Fibroblast of villous mesenchyme (primary cell): ENCODE results near the gene MIDN. TPM values are rescaled to one million over a fixed set of nuclear protein-coding genes. Genes with fewer than 3 reads are reported as not detected.

Source experiments
- DNase-seq: peaks from one replicate; pipeline ENCODE4 v3.0.0-alpha.2; 2010; ENCODE audit warnings: low read depth
- H3K4me3 ChIP-seq: 2 replicates; pipeline ENCODE4 v1.5.1; 2011; ENCODE audit warnings: low read depth, mild to moderate bottlenecking, low read length
- total RNA-seq: library from RNA; depleted of rRNA; stranded (reverse); fragments of >200 nt; gene quantifications from 2 replicates; pipeline ENCODE4 v1.2.3, GENCODE V29; 2012
- TF ChIP-seq, protein P1 (sequence below): IDR thresholded peaks from 2 replicates; pipeline ENCODE4 v1.5.1; 2012; ENCODE audit warnings: low read depth, mild to moderate bottlenecking, low read length; ENCODE audit not compliant: insufficient read depth

The MIDN gene
- total RNA-seq, 1 donor, result 14.2 TPM

DNA sequence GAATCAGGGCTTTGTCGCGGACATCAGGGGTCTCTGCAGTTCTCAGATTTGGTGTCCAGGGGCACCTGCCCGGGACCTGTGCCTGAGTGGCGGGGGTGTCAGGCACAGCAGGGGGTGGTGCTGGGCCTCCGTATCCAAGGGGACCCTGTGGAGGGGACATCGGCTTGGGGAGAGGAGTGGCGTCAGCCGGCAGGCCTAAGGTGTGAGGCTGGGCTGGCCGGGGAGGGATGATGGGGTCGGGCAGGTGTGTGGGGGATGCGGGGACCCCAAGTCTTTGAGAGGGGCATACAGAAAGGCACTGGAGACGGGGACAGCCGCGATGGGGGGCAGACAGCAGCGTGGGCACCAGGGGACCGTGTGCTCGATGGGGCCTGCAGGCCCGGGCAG, 39.8 kb downstream of the MIDN start:
- TF ChIP-seq, protein P1, sequence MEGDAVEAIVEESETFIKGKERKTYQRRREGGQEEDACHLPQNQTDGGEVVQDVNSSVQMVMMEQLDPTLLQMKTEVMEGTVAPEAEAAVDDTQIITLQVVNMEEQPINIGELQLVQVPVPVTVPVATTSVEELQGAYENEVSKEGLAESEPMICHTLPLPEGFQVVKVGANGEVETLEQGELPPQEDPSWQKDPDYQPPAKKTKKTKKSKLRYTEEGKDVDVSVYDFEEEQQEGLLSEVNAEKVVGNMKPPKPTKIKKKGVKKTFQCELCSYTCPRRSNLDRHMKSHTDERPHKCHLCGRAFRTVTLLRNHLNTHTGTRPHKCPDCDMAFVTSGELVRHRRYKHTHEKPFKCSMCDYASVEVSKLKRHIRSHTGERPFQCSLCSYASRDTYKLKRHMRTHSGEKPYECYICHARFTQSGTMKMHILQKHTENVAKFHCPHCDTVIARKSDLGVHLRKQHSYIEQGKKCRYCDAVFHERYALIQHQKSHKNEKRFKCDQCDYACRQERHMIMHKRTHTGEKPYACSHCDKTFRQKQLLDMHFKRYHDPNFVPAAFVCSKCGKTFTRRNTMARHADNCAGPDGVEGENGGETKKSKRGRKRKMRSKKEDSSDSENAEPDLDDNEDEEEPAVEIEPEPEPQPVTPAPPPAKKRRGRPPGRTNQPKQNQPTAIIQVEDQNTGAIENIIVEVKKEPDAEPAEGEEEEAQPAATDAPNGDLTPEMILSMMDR, result no peak
- DNase-seq, result no peak
- no peak overlapping the region for H3K4me3 ChIP-seq

DNA sequence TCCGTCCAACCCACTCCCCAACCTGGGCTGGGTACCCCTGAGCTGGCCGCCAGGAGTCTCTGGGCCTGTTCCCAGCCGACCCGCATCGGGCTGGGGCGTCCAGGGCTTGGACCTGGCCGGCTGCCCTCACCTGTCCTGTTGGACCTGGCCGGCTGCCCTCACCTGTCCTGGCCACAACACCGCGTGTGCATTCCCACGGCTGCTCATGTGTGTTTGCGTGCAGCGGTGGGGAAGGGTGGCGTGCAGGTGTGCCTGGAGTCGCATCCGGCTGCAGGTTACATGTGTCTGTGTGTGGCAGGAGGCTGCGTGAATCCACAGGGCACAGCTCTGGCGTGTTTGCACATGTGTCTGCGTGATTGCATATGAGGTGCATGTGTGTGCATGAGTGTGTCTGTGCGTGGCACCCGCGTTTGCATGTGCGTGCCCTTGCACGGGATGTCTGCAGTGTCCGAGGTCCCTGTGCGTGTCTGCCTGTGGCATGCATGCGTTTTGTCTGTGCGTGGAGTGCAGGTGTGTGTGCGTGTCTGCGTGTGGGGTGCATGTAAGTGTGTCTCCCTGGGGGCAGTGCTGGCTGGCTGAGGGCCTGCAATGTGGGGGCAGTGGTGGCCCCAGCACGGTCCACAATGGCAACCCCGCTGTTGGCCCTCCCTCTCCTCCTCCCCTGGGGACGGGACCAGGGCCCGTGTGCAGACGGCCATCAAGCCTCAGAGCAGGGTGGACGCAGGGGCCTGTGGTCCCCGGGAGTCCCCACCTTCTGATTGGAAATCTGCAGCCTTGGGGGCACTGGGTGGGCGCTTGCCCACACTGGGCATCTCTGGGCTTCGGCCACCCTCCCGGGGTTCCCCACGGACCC, 40.7 kb downstream of the MIDN start:
- TF ChIP-seq, protein P1, result no peak

DNA sequence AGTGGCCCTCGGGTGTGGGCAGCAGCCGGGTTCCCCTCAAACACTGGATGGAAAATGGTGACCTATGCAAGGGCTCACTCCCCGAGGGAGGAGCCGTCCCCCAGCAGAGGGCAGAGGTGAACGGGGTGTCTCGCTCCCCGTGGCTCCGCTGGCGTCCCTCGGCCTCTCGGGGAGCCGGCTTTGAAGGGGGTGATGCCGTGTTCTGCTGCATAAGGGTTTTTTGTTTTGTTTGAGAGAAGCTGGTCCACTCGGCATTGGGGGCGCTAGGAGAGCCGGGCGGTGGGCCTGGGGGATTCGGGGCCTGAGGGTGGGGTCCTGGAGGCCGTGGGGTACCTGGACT, 41.3 kb downstream of the MIDN start:
- H3K4me3 ChIP-seq, result no peak overlapping the region
- TF ChIP-seq, protein P1, result no peak
- no peak for DNase-seq

More for the DNA sequence above, 40.7 kb downstream of the MIDN start:
- no peak overlapping the region for H3K4me3 ChIP-seq
- no peak for DNase-seq

DNA sequence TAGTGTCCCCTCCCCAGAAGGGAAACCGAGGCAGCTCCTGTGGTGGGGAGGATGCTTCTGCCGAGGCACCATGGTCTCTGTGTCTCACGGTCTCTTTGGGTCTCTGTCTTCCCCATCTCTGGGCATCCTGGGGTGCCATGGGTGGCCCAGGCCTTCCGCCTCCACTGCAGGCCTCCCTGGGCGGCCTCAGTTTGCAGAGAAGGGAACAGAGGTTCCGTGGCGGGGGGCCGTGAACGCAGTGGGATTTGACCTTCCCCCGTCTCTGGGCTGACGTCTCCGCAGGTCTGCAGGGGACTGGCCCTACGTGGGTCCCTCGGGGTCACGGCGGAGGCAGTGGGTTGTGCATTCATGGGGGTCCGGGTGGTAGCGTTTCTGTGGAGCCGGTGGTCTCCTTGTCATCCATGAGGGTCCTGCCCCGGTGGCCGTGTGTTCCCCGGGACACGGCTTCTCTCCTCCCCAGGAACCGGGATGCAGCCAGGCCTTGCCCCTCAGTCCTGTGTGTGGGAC, 41.9 kb downstream of the MIDN start:
- TF ChIP-seq, protein P1, result no peak
- no peak for DNase-seq
- no peak overlapping the region for H3K4me3 ChIP-seq

DNA sequence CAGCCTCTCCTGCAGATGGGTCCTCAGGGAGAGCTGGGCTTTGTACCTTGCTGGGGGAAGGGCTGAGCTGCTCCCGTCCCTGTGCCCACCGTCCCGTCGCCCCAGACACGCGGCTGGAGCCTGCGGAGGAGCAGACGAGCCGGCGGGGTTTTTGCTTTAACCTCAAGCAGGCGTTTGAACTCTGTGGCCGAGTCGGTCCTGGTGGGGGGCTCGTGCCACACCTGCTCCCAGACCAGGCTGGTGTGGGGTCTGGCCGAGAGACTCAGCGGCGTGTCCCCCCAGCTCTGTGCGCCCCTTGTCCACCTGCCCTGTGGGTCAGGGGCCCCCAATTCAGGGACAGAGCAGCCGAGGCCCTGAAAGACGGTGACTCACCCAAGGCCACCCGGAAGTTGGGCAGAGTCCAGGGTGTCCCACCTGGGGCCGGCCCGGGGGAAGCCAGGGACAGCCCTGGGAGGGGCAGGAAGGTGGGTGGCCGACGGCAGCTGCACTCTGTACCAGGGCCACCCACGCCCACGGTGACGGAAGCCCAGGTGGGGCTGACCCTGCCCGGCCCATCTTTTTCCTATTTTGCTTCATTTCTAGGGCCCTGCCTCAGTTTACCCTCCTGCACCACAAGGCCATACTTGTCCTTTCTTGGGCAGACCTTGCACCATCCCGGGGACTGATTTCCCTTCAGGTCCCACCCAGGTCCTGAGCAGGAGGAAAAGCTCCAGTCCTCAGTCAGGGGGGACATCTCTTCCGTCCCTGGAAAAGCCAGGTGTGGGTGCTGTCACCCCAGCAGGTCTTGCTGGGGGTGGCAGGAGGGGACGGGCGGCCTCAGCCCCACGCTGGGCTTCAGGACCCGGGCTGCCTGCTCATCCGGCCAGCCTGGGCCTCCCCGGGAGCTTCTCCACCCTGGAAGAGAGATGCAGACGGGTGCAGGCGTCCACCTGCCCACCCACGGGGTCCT, 42.6 kb downstream of the MIDN start:
- no peak for DNase-seq
- H3K4me3 ChIP-seq, result no peak overlapping the region
- TF ChIP-seq, protein P1, result no peak

DNA sequence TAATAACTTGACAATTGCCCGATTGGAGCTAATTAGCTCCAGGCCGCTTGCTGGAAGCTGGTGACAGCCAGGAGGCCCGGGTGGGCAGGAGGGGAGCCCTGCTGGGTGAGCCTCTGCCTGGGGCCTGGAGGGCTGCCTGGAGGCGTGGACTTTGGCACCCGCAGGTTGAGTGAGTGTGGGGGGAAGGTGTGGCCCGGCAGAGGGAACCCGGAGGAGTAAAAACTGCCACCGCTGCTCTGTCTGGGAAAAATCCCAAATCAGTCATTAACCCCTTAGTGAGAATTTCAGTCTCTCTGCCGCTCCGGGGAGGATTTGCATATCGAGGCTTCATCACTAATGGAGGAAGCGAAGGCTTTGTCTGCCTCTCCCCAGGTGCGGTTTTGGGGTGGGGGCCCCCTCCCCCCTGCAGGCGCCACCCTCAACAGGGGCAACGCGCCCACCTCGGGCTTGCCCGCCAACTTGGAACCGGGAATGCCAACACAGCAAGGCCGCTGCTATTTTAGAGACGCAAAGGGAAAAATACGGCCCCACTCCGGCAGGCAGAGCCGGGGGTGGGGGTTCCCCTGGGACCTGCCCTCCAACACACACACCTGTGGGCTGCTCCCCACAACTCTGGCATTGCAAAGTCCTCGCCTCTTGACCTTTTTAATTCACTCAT, 43.5 kb downstream of the MIDN start:
- H3K4me3 ChIP-seq, result no peak overlapping the region
- no peak for DNase-seq
- TF ChIP-seq, protein P1, result no peak
